Measurements from ENCODE around the gene SLC37A1. TPM values are rescaled to one million over a fixed set of nuclear protein-coding genes. Genes with fewer than 3 reads are reported as not detected.

SLC37A1 gene
- total RNA-seq, 2 donors from 2014 or later: 6.6 to 9.6 TPM

DNA sequence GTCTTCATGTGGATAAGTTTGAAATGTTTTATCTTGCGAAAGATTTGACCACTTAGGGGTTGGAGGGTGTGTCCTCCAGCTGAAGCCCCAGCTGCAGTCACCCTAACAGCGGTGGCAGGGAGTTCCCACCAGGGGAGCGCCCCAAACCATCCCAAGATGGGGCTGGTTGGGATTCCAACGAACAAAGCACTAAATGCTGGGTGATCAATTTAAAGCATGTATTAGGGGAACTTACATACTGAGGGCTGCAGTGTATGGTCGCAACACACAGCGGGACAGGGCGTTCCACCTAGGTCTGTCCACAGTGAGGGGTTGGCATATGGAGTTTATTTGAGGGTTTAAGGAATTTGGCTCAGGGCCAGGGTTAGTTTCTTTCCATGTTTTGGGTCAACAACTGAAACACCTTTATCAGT lies 26.3 kb downstream of the SLC37A1 start:
- DNase-seq (ENCODE audit: low spot score) (no peak), ATAC-seq (ENCODE audit: insufficient number of reproducible peaks, low FRiP score, low read depth) (no peak)

DNA sequence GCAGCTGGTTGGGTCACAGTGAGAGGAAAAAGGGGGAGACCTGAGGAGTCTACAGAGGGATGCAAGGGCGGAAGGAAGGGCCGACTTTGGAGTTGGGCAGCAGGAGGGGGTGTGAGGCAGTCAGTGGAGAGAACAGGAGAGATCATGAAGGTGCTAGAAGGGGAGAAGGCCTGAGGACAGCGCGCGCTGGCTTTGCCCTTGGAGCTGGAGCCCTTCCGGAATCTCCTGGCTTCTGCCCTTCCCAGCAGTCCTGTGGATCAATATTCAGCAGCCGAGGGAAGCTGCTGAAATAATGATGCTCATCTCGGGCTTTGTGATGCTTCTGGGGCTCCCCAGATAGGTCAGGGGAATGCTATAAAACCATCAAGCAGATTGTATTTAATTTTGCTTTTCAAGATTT lies 26.7 kb downstream of the SLC37A1 start:
- Histone ChIP-seq H3K4me1 (ENCODE audit: control insufficient read depth in 1 of 2, low read depth in 2 of 2) (no peaks in the 10 kb centered on the region), H3K36me3 (peaks cover 3% of the 10 kb centered on the region)
- DNase-seq (ENCODE audit: low spot score): no peak

More for the DNA sequence above, 26.3 kb downstream of the SLC37A1 start:
- Histone ChIP-seq H3K27me3 (replicated peaks; ENCODE audit: insufficient read depth) (no peaks in the 10 kb centered on the region), H3K4me1 (ENCODE audit: control insufficient read depth in 1 of 2, low read depth in 2 of 2) (no peaks in the 10 kb centered on the region), H3K27ac (no peak overlapping the region), H3K4me3 (no peak overlapping the region), H3K9me3 (no peaks in the 10 kb centered on the region), H3K36me3 (peaks cover 3% of the 10 kb centered on the region)
- TF ChIP-seq, protein P1, sequence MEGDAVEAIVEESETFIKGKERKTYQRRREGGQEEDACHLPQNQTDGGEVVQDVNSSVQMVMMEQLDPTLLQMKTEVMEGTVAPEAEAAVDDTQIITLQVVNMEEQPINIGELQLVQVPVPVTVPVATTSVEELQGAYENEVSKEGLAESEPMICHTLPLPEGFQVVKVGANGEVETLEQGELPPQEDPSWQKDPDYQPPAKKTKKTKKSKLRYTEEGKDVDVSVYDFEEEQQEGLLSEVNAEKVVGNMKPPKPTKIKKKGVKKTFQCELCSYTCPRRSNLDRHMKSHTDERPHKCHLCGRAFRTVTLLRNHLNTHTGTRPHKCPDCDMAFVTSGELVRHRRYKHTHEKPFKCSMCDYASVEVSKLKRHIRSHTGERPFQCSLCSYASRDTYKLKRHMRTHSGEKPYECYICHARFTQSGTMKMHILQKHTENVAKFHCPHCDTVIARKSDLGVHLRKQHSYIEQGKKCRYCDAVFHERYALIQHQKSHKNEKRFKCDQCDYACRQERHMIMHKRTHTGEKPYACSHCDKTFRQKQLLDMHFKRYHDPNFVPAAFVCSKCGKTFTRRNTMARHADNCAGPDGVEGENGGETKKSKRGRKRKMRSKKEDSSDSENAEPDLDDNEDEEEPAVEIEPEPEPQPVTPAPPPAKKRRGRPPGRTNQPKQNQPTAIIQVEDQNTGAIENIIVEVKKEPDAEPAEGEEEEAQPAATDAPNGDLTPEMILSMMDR (IDR thresholded peaks at IDR 0.05): no peak

DNA sequence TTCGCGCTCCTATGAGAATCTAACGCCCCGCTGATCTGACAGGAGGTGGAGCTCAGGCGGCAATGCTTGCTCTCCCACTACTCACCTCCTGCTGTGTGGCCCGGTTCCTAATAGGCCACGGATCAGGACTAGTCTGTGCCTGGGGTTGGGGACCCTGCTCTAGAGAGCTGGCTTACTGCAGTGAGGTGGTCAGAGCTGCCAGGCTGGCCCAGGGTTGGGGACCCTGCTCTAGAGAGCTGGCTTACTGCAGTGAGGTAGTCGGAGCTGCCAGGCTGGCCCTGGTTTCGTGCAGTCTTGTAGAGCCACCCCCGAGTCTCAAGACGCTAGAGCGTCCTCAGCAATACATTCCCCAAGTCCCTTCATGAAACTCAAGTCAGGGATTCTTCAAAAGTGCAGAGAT lies 27.5 kb downstream of the SLC37A1 start:
- H3K36me3 ChIP-seq: peaks cover 3% of the 10 kb centered on the region

More for the DNA sequence above, 26.7 kb downstream of the SLC37A1 start:
- Histone ChIP-seq H3K27me3 (replicated peaks; ENCODE audit: insufficient read depth) (no peaks in the 10 kb centered on the region), H3K4me3 (no peak overlapping the region), H3K9me3 (no peaks in the 10 kb centered on the region), H3K27ac (no peak overlapping the region)
- TF ChIP-seq, protein P1 (IDR thresholded peaks at IDR 0.05): no peak
- ATAC-seq (ENCODE audit: insufficient number of reproducible peaks, low FRiP score, low read depth): no peak

DNA sequence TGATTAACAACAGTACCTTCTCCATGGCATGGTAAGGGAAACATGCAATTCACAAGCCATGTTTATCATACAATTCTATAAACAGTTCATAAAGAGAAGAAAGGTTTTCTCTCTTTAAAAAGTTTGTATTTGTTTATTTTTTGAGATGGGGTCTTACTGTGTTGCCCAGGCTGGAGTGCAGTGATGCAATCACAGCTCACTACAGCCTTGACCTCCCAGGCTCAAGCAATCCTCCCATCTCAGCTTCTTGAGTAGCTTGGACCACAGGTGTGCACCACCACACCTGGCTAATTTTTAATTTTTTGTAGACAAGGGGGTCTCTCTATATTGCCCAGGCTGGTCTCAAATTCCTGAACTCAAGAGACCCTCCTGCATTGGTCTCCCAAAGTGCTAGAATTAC lies 28.0 kb downstream of the SLC37A1 start:
- no peak for ATAC-seq (ENCODE audit: insufficient number of reproducible peaks, low FRiP score, low read depth)
- Histone ChIP-seq H3K36me3 (peaks cover 3% of the 10 kb centered on the region), H3K4me3 (no peak overlapping the region), H3K9me3 (no peaks in the 10 kb centered on the region), H3K4me1 (ENCODE audit: control insufficient read depth in 1 of 2, low read depth in 2 of 2) (no peaks in the 10 kb centered on the region), H3K27me3 (replicated peaks; ENCODE audit: insufficient read depth) (no peaks in the 10 kb centered on the region), H3K27ac (no peak overlapping the region)
- TF ChIP-seq, protein P1 (IDR thresholded peaks at IDR 0.05): no peak
- no peak for DNase-seq (ENCODE audit: low spot score)

More for the DNA sequence above, 27.5 kb downstream of the SLC37A1 start:
- Histone ChIP-seq H3K27ac (no peak overlapping the region), H3K27me3 (replicated peaks; ENCODE audit: insufficient read depth) (no peaks in the 10 kb centered on the region), H3K4me1 (ENCODE audit: control insufficient read depth in 1 of 2, low read depth in 2 of 2) (no peaks in the 10 kb centered on the region), H3K4me3 (no peak overlapping the region), H3K9me3 (no peaks in the 10 kb centered on the region)
- TF ChIP-seq, protein P1 (IDR thresholded peaks at IDR 0.05): no peak
- ATAC-seq (ENCODE audit: insufficient number of reproducible peaks, low FRiP score, low read depth): no peak
- no peak for DNase-seq (ENCODE audit: low spot score)

DNA sequence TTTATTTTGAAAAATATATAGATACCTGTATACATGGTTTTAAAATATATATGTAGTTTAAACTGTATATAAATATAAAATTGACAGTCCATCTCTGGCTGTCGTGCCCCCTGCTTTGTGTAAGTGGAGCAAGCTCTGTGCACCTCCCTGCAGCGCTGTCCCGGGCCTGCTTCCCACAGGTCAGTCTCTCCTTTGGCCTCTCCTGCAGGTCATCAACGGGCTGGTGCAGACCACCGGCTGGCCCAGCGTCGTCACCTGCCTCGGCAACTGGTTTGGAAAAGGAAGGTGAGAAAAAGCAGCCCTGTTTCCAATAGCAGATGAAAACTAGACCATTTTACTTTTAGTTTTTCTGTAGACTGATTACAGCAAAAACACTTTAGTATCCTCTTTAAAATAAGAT lies 28.5 kb downstream of the SLC37A1 start:
- TF ChIP-seq, protein P1 (IDR thresholded peaks at IDR 0.05): no peak
- H3K36me3 ChIP-seq: peaks cover 7% of the 10 kb centered on the region
- DNase-seq (ENCODE audit: low spot score): no peak

More for the DNA sequence above, 28.5 kb downstream of the SLC37A1 start:
- no peak overlapping the region for H3K4me3 ChIP-seq
- ATAC-seq (ENCODE audit: insufficient number of reproducible peaks, low FRiP score, low read depth): no peak
- no peaks in the 10 kb centered on the region for H3K9me3 ChIP-seq
- no peaks in the 10 kb centered on the region for H3K27me3 ChIP-seq (replicated peaks; ENCODE audit: insufficient read depth)
- no peaks in the 10 kb centered on the region for H3K4me1 ChIP-seq (ENCODE audit: control insufficient read depth in 1 of 2, low read depth in 2 of 2)
- H3K27ac ChIP-seq: no peak overlapping the region

Data from thoracic aorta (tissue), 2 donors.